GM19023 (cell line): ENCODE data around the gene FAM83C.
"Not testable (repeated sequence)": the region's sequence is repeated elsewhere in the genome, so short reads cannot be mapped to it uniquely, and the experiment has no call there.

Source experiments
- ATAC-seq: cut with Tn5 transposase; IDR thresholded peaks from one replicate; pipeline ENCODE4 v1.9.1; 2021; ENCODE audit warnings: mild to moderate bottlenecking, moderate library complexity; ENCODE audit not compliant: unreplicated experiment

Gene FAM83C

GRCh38 chr20:35267092-35267491, 25.1 kb downstream of the FAM83C start:
- no peak for ATAC-seq

- no peak for ATAC-seq
These were observed 27.5 kb downstream of the FAM83C start for GRCh38 chr20:35264755-35265154.

GRCh38 chr20:35263532-35264341, 28.5 kb downstream of the FAM83C start:
- ATAC-seq, result no peak

DNA sequence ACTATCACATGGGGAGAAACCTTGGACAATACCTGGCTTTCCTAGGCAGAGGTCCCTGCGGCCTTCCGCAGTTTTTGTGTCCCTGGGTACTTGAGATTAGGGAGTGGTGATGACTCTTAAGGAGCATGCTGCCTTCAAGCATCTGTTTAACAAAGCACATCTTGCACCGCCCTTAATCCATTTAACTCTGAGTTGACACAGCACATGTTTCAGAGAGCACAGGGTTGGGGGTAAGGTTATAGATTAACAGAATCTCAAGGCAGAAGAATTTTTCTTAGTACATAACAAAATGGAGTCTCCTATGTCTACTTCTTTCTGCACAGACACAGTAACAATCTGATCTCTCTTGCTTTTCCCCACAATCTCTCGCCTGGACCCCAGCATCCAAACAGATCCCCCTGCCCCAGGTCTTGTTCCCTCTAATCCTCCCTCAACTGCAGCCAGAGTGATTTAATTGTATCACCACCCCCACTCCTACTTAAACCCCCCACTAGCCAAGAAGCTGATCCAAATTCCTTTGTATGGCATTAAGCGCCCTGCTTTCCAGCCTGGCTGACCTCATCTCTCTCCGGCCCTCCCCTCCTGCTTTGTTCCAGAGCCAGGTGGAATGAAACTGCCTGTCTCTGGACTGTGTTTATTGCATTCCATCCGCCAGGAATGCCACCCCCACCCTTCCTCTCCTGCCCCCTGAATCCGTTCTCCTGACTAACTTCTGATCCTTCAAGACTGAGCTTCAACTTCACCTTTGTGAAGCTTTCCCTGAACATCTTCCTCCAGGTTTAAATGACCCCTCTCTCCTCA, 29.3 kb downstream of the FAM83C start:
- not testable (repeated sequence) for ATAC-seq

- ATAC-seq, result not testable (repeated sequence)
These were observed 29.9 kb downstream of the FAM83C start for GRCh38 chr20:35262321-35262720.

- ATAC-seq, result no peak
These were observed 31.8 kb downstream of the FAM83C start for GRCh38 chr20:35260426-35260825.

DNA sequence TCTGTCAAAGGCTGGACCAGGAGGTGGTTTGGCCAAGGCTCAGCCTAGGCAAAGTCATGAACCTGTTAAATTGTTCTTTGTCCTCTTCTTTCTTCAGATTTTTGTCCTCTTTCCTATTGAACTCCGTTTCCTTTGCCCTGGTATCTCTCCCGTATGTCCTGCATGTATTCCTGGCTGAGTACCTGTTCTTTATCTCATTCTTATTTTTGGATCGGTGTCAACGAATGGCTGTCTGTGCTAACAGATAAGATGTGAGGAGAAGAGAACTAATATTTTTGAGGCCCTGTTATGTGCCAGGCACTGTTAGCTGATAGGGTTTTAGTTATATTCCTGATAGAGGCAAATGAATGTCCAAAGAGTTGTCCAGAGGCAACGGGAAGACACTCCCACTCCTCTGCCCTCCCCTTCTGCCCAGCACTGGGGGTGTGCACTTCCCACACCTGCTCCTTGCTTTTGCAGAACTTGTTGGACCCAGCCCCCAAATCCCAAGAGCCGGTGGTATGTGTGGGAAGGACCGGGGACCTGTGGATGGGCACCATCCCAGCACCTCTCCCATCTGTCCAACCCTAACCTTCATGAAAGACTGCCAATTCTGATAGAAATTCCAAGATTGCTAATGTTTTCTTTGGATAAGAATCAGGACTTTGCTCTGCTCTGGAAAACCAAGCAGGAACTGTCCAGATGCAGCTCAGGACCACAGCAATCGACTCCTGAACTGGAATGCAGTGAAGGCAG, 34.9 kb downstream of the FAM83C start:
- no peak for ATAC-seq

- no peak for ATAC-seq
These were observed 37.7 kb downstream of the FAM83C start for GRCh38 chr20:35254448-35254999.

DNA sequence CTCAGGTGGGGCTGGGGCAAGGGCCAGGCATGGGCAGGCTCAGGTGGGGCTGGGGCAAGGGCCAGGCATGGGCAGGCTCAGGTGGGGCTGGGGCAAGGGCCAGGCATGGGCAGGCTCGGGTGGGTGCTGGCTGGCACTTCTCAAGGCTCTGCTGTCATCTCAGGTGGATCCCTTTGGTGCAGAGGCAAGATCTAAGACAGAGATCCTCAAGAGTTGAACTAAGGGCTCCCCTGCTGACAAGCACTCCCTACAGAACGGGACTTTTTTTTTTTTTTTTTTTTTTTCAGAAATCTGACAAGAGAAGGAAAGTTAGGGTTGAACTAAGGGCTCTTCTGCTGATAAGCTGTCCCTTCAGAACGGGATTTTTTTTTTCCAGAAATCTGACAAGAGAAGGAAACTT, 39.2 kb downstream of the FAM83C start:
- ATAC-seq, result no peak

GRCh38 chr20:35252598-35252997, 39.6 kb downstream of the FAM83C start:
- ATAC-seq, result not testable (repeated sequence)

GRCh38 chr20:35252037-35252461, 40.2 kb downstream of the FAM83C start:
- no peak for ATAC-seq

DNA sequence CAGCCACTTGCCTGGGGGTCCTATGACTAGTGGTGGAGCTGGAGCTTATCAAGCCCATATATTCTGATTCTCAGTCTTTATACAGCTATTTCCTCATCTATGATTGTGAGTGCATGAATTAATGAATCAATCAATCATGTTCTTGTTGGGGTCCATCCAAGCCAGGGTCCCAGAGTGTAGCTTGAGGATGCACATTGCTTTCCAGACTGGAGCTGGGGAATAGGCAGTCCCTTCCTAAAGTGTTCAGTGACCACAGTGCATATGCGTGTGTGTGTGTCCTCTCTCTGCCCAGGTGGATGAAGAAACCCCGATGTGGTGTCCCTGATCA, 40.6 kb downstream of the FAM83C start:
- ATAC-seq, result no peak

DNA sequence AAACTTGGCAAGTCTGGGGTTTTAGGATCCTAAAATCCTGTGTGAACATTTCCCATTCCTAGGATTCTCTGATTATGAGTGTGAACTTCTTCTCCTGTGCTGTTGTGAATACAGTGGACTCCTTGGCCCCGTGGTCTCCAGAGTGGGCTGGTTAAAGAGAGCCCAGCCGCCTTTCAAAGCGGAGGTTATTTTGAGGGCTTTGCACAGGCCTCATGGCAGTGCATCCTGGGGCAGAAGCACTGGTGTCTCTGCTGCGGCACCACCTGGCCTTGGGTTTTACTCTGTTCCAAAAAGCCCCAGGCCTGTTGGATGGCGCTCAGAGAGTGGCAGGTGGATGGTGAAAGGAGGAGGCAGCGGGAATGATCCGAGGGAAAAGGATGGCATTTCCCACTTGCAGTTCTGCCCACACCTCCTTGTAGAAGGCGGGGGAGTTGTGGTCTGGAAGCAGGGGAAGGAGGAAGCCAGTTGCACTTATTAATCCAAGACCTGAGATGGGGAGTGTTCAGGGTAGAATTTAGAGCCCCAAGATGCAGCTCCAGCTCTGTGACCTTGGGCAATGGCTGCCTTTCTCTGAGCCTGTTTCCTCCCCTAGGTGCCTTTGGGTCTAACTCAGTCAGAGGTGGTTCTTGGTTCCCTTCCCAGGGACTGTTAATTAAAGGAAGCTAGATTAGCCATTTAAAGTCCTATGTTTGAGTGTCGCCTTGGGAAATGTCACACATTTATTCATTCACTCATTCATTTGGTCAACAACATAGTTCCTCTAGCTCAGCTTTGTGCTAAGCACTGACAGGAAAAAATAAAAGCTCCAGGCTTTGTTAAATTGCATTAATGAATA, 43.4 kb downstream of the FAM83C start:
- no peak for ATAC-seq

GRCh38 chr20:35246723-35247122, 45.5 kb downstream of the FAM83C start:
- ATAC-seq, result no peak

DNA sequence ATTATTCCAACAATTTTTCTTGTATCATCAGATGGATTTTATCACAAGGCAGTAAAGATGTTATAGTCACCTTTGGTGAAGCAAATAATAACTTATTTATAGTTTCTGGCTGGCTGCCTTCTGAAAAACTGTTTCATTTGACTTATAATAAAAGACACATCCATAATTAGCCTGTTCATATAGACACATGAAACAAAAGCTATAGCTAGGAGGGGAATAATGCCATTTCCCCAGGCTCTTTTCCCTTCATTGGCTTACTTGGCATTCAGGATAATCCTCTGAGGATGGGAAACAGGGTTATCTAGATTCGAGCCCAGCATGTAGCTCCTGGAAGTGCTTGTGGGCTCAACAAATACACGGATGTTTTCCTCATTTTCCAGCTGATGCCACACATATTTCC, 48.2 kb downstream of the FAM83C start:
- no peak for ATAC-seq

- no peak for ATAC-seq
These were observed 48.9 kb downstream of the FAM83C start for GRCh38 chr20:35243317-35243716.

DNA sequence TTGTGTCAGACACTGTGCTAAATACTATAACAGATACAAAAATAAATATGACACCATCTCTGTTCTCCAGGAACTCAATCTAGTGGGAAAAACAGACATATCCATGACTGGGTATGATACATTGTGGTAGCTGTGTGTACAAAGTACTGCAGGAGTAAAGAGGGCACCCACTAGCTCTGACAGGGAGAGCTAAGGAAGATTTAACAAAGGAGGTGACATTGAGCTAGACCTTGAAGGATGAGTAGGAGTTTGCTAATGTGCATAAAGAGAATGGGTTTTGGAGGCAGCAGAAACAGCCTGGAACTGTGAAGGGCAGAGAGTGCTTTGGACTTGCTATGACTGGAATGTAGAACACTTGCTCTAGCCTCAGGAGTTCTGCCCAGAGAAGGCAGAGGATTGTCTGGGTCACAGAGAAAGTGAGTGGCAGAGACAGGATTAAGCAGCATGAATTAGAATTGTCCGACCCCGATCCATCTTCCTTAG, 51.4 kb downstream of the FAM83C start:
- no peak for ATAC-seq

GRCh38 chr20:35240083-35240810, 52.0 kb downstream of the FAM83C start:
- ATAC-seq, result no peak

DNA sequence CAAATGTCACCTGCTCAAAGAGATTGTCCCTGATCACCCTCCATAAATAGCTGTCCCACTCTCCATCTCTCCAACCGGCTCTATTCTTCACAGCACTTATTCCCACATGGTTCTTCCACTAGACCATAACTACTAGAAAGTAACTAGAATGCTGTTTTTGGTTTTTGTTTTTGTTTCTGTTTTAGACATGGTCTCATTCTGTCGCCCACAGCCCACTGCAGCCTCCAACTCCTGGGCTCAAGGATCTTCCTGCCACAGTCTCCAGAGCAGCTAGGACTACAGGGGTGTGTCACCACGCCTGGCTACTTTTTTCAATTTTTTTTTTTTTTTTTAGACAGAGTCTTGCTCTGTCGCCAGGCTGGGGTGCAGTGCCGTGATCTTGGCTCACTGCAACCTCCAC, 53.5 kb downstream of the FAM83C start:
- ATAC-seq, result no peak

GRCh38 chr20:35238170-35238569, 54.1 kb downstream of the FAM83C start:
- no peak for ATAC-seq
